H1 (cell line): ENCODE measurements around the gene ABCC4. TPM values are rescaled to one million over a fixed set of nuclear protein-coding genes. Genes with fewer than 3 reads are reported as not detected.

Source experiments
- CTCF ChIA-PET: fragments of 300-600 bp; sonication (Branson Sonifier 250); formaldehyde crosslinking; loops from one replicate; lab custom pipeline; 2021; ENCODE audit not compliant: partially characterized antibody; lab: Charles Lee
- POLR2A ChIA-PET: fragments of 300-600 bp; sonication (Branson Sonifier 250); formaldehyde crosslinking; loops from one replicate; lab custom pipeline; 2021; ENCODE audit warnings: inconsistent platforms; ENCODE audit not compliant: partially characterized antibody; lab: Charles Lee
- DNase-seq, 2 experiments: peaks; one replicate each; pipeline versions ENCODE4 v3.0.0 to v3.0.0-alpha.2; 2010 to 2022; ENCODE audit warnings: low spot score in 2 of 2, low read depth in 1 of 2, mixed read lengths in 1 of 2
- FAIRE-seq: peaks from 2 replicates; lab custom pipeline; 2011; peaks lifted over from hg19 to GRCh38; lab: Jason Lieb, UNC
- H2AFZ ChIP-seq: 2 replicates; pipeline ENCODE4 v1.8.1; 2012; ENCODE audit warnings: low read length, inconsistent platforms
- H2AK5ac ChIP-seq: 2 replicates; pipeline ENCODE4 v1.6.1; 2013; ENCODE audit warnings: low read depth, low read length
- H2BK120ac ChIP-seq: replicated peaks from 2 replicates; pipeline ENCODE3; 2013; ENCODE audit warnings: low read depth, low read length, inconsistent platforms
- H2BK12ac ChIP-seq: 2 replicates; pipeline ENCODE4 v1.6.1; 2013; ENCODE audit warnings: low read depth, low read length
- H2BK15ac ChIP-seq: 2 replicates; pipeline ENCODE4 v1.6.1; 2013; ENCODE audit warnings: low read length
- H2BK20ac ChIP-seq: 2 replicates; pipeline ENCODE4 v1.6.1; 2013; ENCODE audit warnings: low read length
- H2BK5ac ChIP-seq: 2 replicates; pipeline ENCODE4 v1.6.1; 2013; ENCODE audit warnings: low read depth, low read length
- H3K14ac ChIP-seq: 2 replicates; pipeline ENCODE4 v1.6.1; 2013; ENCODE audit warnings: inconsistent platforms; ENCODE audit not compliant: insufficient read length
- H3K18ac ChIP-seq: 2 replicates; pipeline ENCODE4 v1.6.1; 2013; ENCODE audit warnings: low read length; ENCODE audit errors: extremely low read depth
- H3K23ac ChIP-seq: 2 replicates; pipeline ENCODE4 v1.6.1; 2013; ENCODE audit warnings: inconsistent platforms; ENCODE audit not compliant: insufficient read length
- H3K23me2 ChIP-seq: 2 replicates; pipeline ENCODE4 v1.6.1; 2013; ENCODE audit warnings: low read depth, low read length
- H3K27ac ChIP-seq: 2 replicates; pipeline ENCODE4 v1.6.1; 2011; ENCODE audit warnings: low read depth, low read length, inconsistent platforms
- H3K27me3 ChIP-seq, 4 experiments: replicated peaks in 1 of 4; 1 replicate in 1 of 4; 2 replicates in 3 of 4; pipeline versions ENCODE4 v1.6.1 to v1.8.1; 2011 to 2013; ENCODE audit warnings: low read length in 3 of 4, mild to moderate bottlenecking in 3 of 4, inconsistent platforms in 2 of 4, mixed read lengths in 2 of 4, moderate library complexity in 1 of 4; ENCODE audit not compliant: control insufficient read depth in 3 of 4, insufficient read depth in 3 of 4; ENCODE audit errors: extremely low read depth in 1 of 4
- H3K36me3 ChIP-seq, 4 experiments: 2 replicates each; pipeline versions ENCODE4 v1.6.1 to v1.8.1; 2011 to 2013; ENCODE audit warnings: mild to moderate bottlenecking in 4 of 4, low read length in 3 of 4, moderate library complexity in 2 of 4, control low read depth in 1 of 4, inconsistent platforms in 1 of 4; ENCODE audit not compliant: insufficient read depth in 4 of 4, control insufficient read depth in 2 of 4
- H3K4ac ChIP-seq: replicated peaks from 2 replicates; pipeline ENCODE3; 2013; ENCODE audit warnings: low read length, low read depth, mixed read lengths, inconsistent platforms; ENCODE audit not compliant: insufficient read length
- H3K4me1 ChIP-seq, 4 experiments: replicated peaks in 1 of 4; 1 replicate in 1 of 4; 2 replicates in 3 of 4; pipeline versions ENCODE4 v1.6.1 to v1.8.1; 2011 to 2013; ENCODE audit warnings: low read length in 3 of 4, inconsistent platforms in 2 of 4, mixed read lengths in 1 of 4; ENCODE audit not compliant: insufficient read depth in 4 of 4, control insufficient read depth in 3 of 4
- H3K4me2 ChIP-seq, 2 experiments: 2 replicates each; pipeline versions ENCODE4 v1.6.1 to v1.8.1; 2011 to 2013; ENCODE audit warnings: low read depth in 2 of 2, low read length in 2 of 2, control low read depth in 1 of 2, inconsistent platforms in 1 of 2, mild to moderate bottlenecking in 1 of 2; ENCODE audit not compliant: insufficient read depth in 1 of 2
- H3K4me3 ChIP-seq, 4 experiments: fragments of 200-600, 300-600 bp in 1 of 4; sonication (generic), shearing (Covaris generic), sonication (Bioruptor Twin) in 1 of 4; 2 replicates each; pipeline versions ENCODE4 v1.5.1 to v1.8.1; 2011 to 2016; ENCODE audit warnings: low read length in 4 of 4, low read depth in 3 of 4, control low read depth in 2 of 4, inconsistent platforms in 2 of 4, mild to moderate bottlenecking in 2 of 4, mixed read lengths in 1 of 4, moderate library complexity in 1 of 4; ENCODE audit not compliant: insufficient read depth in 2 of 4; ENCODE audit errors: extremely low read depth in 1 of 4
- H3K56ac ChIP-seq: replicated peaks from 2 replicates; pipeline ENCODE3; 2013; ENCODE audit warnings: low read depth, mild to moderate bottlenecking, mixed read lengths, low read length, inconsistent platforms; ENCODE audit not compliant: insufficient read length
- H3K79me1 ChIP-seq: 2 replicates; pipeline ENCODE4 v1.6.1; 2013; ENCODE audit warnings: low read depth, low read length, control low read depth
- H3K79me2 ChIP-seq, 2 experiments: 2 replicates each; pipeline versions ENCODE4 v1.6.1 to v1.8.1; 2012 to 2013; ENCODE audit warnings: low read length in 2 of 2, mild to moderate bottlenecking in 2 of 2, inconsistent platforms in 1 of 2; ENCODE audit not compliant: insufficient read depth in 2 of 2, control insufficient read depth in 1 of 2
- H3K9ac ChIP-seq, 4 experiments: replicated peaks in 1 of 4; 1 replicate in 1 of 4; 2 replicates in 3 of 4; pipeline versions ENCODE4 v1.6.1 to v1.8.1; 2011 to 2013; ENCODE audit warnings: low read depth in 3 of 4, low read length in 3 of 4, control low read depth in 2 of 4, mild to moderate bottlenecking in 2 of 4, moderate library complexity in 2 of 4, inconsistent platforms in 1 of 4; ENCODE audit errors: extremely low read depth in 1 of 4
- H3K9me3 ChIP-seq, 2 experiments: 2 replicates each; pipeline versions ENCODE4 v1.6.1 to v1.8.1; 2012 to 2013; ENCODE audit warnings: mild to moderate bottlenecking in 2 of 2, moderate library complexity in 2 of 2, control low read depth in 1 of 2, inconsistent platforms in 1 of 2, low read depth in 1 of 2, low read length in 1 of 2, mixed read lengths in 1 of 2; ENCODE audit not compliant: insufficient read depth in 2 of 2
- H4K20me1 ChIP-seq, 2 experiments: replicated peaks in 1 of 2; 2 replicates each; pipeline versions ENCODE3 to v1.8.1; 2011 to 2013; ENCODE audit warnings: inconsistent platforms in 2 of 2, low read length in 2 of 2, mild to moderate bottlenecking in 1 of 2; ENCODE audit not compliant: insufficient read depth in 2 of 2, control insufficient read depth in 1 of 2
- H4K5ac ChIP-seq: 2 replicates; pipeline ENCODE4 v1.6.1; 2013; ENCODE audit warnings: low read length, low read depth, mixed read lengths, inconsistent platforms; ENCODE audit not compliant: insufficient read length
- H4K8ac ChIP-seq: 2 replicates; pipeline ENCODE4 v1.8.0; 2013; ENCODE audit warnings: mild to moderate bottlenecking, moderate library complexity, low read length, inconsistent platforms; ENCODE audit not compliant: insufficient read depth; ENCODE audit errors: extremely low read depth
- H4K91ac ChIP-seq: replicated peaks from 2 replicates; pipeline ENCODE3; 2013; ENCODE audit warnings: low read length, mixed read lengths, inconsistent platforms; ENCODE audit not compliant: insufficient read length
- ASH2L ChIP-seq: fragments of 200-600, 300-600 bp; sonication (generic); IDR thresholded peaks from one replicate; pipeline ENCODE4 v1.7.1; 2017; ENCODE audit warnings: low read length
- ATF3 ChIP-seq: IDR thresholded peaks from 2 replicates; pipeline ENCODE4 v1.6.1; 2011; ENCODE audit warnings: low read depth, mild to moderate bottlenecking, low read length; ENCODE audit not compliant: insufficient read depth
- FOSL1 ChIP-seq: IDR thresholded peaks from 2 replicates; pipeline ENCODE4 v1.6.1; 2011; ENCODE audit warnings: mild to moderate bottlenecking, low read depth, low read length, moderate library complexity; ENCODE audit not compliant: insufficient read depth
- GABPA ChIP-seq: IDR thresholded peaks from 2 replicates; pipeline ENCODE4 v1.6.1; 2011; ENCODE audit warnings: mild to moderate bottlenecking, low read length, moderate library complexity, borderline replicate concordance; ENCODE audit not compliant: insufficient read depth
- GTF2F1 ChIP-seq: IDR thresholded peaks from 2 replicates; pipeline ENCODE4 v1.6.1; 2012; ENCODE audit warnings: low read depth, low read length, improper control_type of control experiment, borderline replicate concordance
- KDM4A ChIP-seq: IDR thresholded peaks from one replicate; pipeline ENCODE4 v1.7.1; 2012; ENCODE audit warnings: low read depth, mild to moderate bottlenecking, moderate library complexity, low read length, inconsistent platforms; ENCODE audit not compliant: severe bottlenecking
- POU5F1 ChIP-seq: IDR thresholded peaks from 2 replicates; pipeline ENCODE4 v1.6.1; 2011; ENCODE audit warnings: low read depth, mild to moderate bottlenecking, low read length, moderate library complexity
- RAD21 ChIP-seq, 2 experiments: IDR thresholded peaks in 1 of 2; conservative IDR thresholded peaks in 1 of 2; 2 replicates each; pipeline ENCODE4 v1.6.1; 2011; ENCODE audit warnings: low read depth in 2 of 2, low read length in 2 of 2, improper control_type of control experiment in 1 of 2, inconsistent platforms in 1 of 2, mild to moderate bottlenecking in 1 of 2, moderate library complexity in 1 of 2
- RNF2 ChIP-seq: fragments of 200-900, 300-1000 bp; sonication (generic); IDR thresholded peaks from 2 replicates; pipeline ENCODE4 v1.7.1; 2016; ENCODE audit warnings: borderline replicate concordance, low read depth, mild to moderate bottlenecking, antibody characterized with exemption, low read length; ENCODE audit not compliant: poor library complexity, severe bottlenecking; ENCODE audit errors: missing control alignments
- TBP ChIP-seq: IDR thresholded peaks from 2 replicates; pipeline ENCODE4 v1.6.1; 2011; ENCODE audit warnings: low read depth, low read length, improper control_type of control experiment
- WGBS, 2 experiments: shearing (Covaris generic) in 1 of 2; methylation state at CpG; one replicate each; pipeline versions ENCODE4 v1.1.6 to v1.1.7; 2013 to 2015; ENCODE audit warnings: low lambda C conversion rate in 2 of 2, mixed read lengths in 2 of 2, inconsistent platforms in 1 of 2, low coverage in 1 of 2, missing lambda C conversion rate in 1 of 2; ENCODE audit not compliant: insufficient replicate concordance in 2 of 2, insufficient coverage in 1 of 2, insufficient read length in 1 of 2; ENCODE audit errors: extremely low coverage in 1 of 2, missing lambda C conversion rate in 1 of 2; 5-methylcytosine and 5-hydroxymethylcytosine counted together
- polyA plus RNA-seq, 7 experiments: library from polyadenylated mRNA; depleted of rRNA in 3 of 7; stranded (reverse) in 5 of 7; unstranded in 2 of 7; fragments of >200 nt in 5 of 7; fragments of 200-250 nt in 2 of 7; gene quantifications; 1 replicate in 5 of 7; 2 replicates in 1 of 7; 4 replicates in 1 of 7; pipeline versions ENCODE4 v1.2.1 to v1.2.3, GENCODE V29; 2011 to 2013; ENCODE audit warnings: missing spikeins in 2 of 7, mixed read lengths in 2 of 7
- total RNA-seq: library from RNA; stranded (reverse); fragmentation: NEBNext Ultra II Directional; extraction: Animal tissue kit (Norgen Biotek cat#: 25700); gene quantifications from 2 replicates; pipeline ENCODE4 v1.2.1, GENCODE V29; 2021
- TF ChIP-seq, protein P1 (sequence below): IDR thresholded peaks from 2 replicates; pipeline ENCODE4 v1.6.1; 2012; ENCODE audit warnings: inconsistent platforms

ABCC4 gene
- total and polyA plus RNA-seq, 2 of the 8 experiments (the other 6 are each of a cell fraction or from before 2014, with no cell fraction given), result 4.0 to 14.1 TPM

- H3K79me1 ChIP-seq, result no peaks in the 10 kb centered on the region
- no peak for TF ChIP-seq RAD21 (IDR thresholded peaks at IDR 0.05 in 1 of 2, conservative IDR thresholded peaks at IDR 0.05 in 1 of 2; ENCODE audit: low read depth in 2 of 2, low read length in 2 of 2)
- TF ChIP-seq GABPA, result no peak
- no peak for TF ChIP-seq ATF3
- TF ChIP-seq POU5F1, result no peak
- no peak for TF ChIP-seq ASH2L
- no peak for TF ChIP-seq FOSL1
- TF ChIP-seq, protein P1, sequence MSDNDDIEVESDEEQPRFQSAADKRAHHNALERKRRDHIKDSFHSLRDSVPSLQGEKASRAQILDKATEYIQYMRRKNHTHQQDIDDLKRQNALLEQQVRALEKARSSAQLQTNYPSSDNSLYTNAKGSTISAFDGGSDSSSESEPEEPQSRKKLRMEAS, result no peak
- TF ChIP-seq KDM4A, result no peak
- no peak for TF ChIP-seq TBP
- no peak for TF ChIP-seq GTF2F1
- no peak for TF ChIP-seq RNF2
- no peak overlapping the region for H3K4me3 ChIP-seq
- ChIA-PET POLR2A (no interaction called here), CTCF (interaction anchor here (0.8 to 1.5 kb wide), 2 partner anchors 29 to 245 kb away, joined by 3 read pairs; no protein-coding TSS in a partner anchor)
- DNase-seq (no peak), FAIRE-seq (no peak)
- no peak overlapping the region for H2BK5ac ChIP-seq
- WGBS, 2 experiments, result 92% methylated on average over 4 of the region's 4 CpGs; no CpG with 5 or more reads in 1 of the 2 experiments
- H2BK15ac ChIP-seq, result no peak overlapping the region
- no peak overlapping the region for H3K14ac ChIP-seq
- H3K79me2 ChIP-seq, result no peaks in the 10 kb centered on the region
- H3K18ac ChIP-seq, result no peak overlapping the region
- H3K27ac ChIP-seq, result no peak overlapping the region
- no peaks in the 10 kb centered on the region for H3K4me1 ChIP-seq
- no peak overlapping the region for H3K9ac ChIP-seq
- no peaks in the 10 kb centered on the region for H3K27me3 ChIP-seq
- no peak overlapping the region for H3K4ac ChIP-seq
- H3K56ac ChIP-seq, result no peak overlapping the region
- H3K36me3 ChIP-seq, result no peaks in the 10 kb centered on the region
- H3K23ac ChIP-seq, result no peak overlapping the region
- no peaks in the 10 kb centered on the region for H3K23me2 ChIP-seq
- H2BK120ac ChIP-seq, result no peak overlapping the region
- H4K20me1 ChIP-seq, result no peaks in the 10 kb centered on the region
- H2AFZ ChIP-seq, result no peak overlapping the region
- no peak overlapping the region for H2AK5ac ChIP-seq
- no peaks in the 10 kb centered on the region for H3K9me3 ChIP-seq
- H3K4me2 ChIP-seq, result no peak overlapping the region
- H4K91ac ChIP-seq, result no peak overlapping the region
- H4K5ac ChIP-seq, result no peak overlapping the region
- no peak overlapping the region for H2BK20ac ChIP-seq
- H4K8ac ChIP-seq, result no peak overlapping the region
- no peak overlapping the region for H2BK12ac ChIP-seq
Measured at GRCh38 chr13:95160112-95160906, 140.9 kb downstream of the ABCC4 start.
